HPDE6-E6E7 (cell line): ENCODE data around the gene POLRMT.
"Not testable (repeated sequence)": the region's sequence is repeated elsewhere in the genome, so short reads cannot be mapped to it uniquely, and the experiment has no call there.

Experiments
- DNase-seq: peaks from one replicate; pipeline ENCODE4 v3.0.0; 2011; ENCODE audit warnings: missing footprints; ENCODE audit errors: extremely low spot score

POLRMT gene

GRCh38 chr19:611481-611868 lies 21.9 kb downstream of the POLRMT start:
- peak; percentile 33 for DNase-seq

- DNase-seq, result no peak
These were observed 22.4 kb downstream of the POLRMT start for GRCh38 chr19:610801-611480.

GRCh38 chr19:610071-610800 lies 23.1 kb downstream of the POLRMT start:
- DNase-seq, result no peak

GRCh38 chr19:609004-609346 lies 24.4 kb downstream of the POLRMT start:
- DNase-seq, result no peak

- no peak for DNase-seq
These were observed 25.0 kb downstream of the POLRMT start for GRCh38 chr19:608155-609003.

- no peak for DNase-seq
These were observed 25.8 kb downstream of the POLRMT start for GRCh38 chr19:607301-608154.

GRCh38 chr19:605061-605971 lies 28.0 kb downstream of the POLRMT start:
- DNase-seq, result not testable (repeated sequence)

GRCh38 chr19:604355-604754 lies 29.0 kb downstream of the POLRMT start:
- DNase-seq, result no peak

- DNase-seq, result not testable (repeated sequence)
These were observed 29.6 kb downstream of the POLRMT start for GRCh38 chr19:603779-604178.

GRCh38 chr19:603302-603639 lies 30.1 kb downstream of the POLRMT start:
- not testable (repeated sequence) for DNase-seq

- DNase-seq, result no peak
These were observed 30.7 kb downstream of the POLRMT start for GRCh38 chr19:602391-603301.

- no peak for DNase-seq
These were observed 31.5 kb downstream of the POLRMT start for GRCh38 chr19:601790-602189.

- no peak for DNase-seq
These were observed 32.0 kb downstream of the POLRMT start for GRCh38 chr19:601310-601709.

- DNase-seq, result no peak
These were observed 35.7 kb downstream of the POLRMT start for GRCh38 chr19:597406-598315.

- DNase-seq, result no peak
These were observed 37.1 kb downstream of the POLRMT start for GRCh38 chr19:596263-596655.

GRCh38 chr19:595326-596262 lies 37.7 kb downstream of the POLRMT start:
- DNase-seq, result no peak

GRCh38 chr19:594265-594870 lies 39.0 kb downstream of the POLRMT start:
- DNase-seq, result no peak
